Measurements from ENCODE around the gene PHAF1.
A peak's percentile ranks its signal among the peaks of the same experiment; 100 is the strongest.

Gene PHAF1

DNA sequence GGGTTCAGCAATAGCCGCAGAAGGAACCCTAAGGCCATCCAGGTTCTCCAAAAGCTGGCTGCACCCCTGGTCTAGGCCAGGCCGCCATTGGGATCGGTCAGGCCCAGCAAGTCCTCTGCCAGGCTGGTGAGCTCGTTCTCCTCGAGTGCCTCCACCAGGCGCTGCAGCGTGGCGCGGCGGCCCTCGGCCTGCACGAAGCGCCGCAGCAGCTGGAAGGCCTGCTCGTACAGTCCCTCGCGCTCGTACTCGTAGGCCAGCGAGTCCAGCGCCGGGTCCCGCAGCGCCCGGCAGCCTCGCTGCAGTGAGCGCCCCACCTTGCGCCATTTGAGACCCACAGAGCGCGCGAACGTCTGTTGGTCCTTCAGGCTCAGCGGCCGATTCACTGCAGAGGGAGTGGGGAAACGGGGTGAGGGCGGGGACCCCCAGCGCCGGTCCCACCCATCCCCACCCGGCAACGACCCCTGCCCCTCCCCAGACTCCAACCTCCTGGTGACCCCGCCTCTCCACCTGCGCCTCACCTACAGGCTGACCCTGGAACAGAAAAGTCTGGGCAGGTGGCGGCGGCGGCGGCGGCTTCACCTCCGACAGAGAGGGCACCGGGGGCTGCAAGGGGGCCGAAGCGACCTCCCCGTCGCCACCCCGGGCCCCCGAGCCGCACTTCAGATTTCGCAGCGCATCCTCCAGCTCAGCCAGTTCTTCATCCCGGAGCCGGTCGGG is 45.0 kb downstream of the PHAF1 start:
- H3K4me1 ChIP-seq (ENCODE audit: insufficient read depth, low read length, severe bottlenecking): peaks cover 19% of the 10 kb centered on the region
- no peaks in the 10 kb centered on the region for H3K27me3 ChIP-seq (ENCODE audit: insufficient read depth, low read length)
- H2AFZ ChIP-seq (ENCODE audit: low read length): no peak overlapping the region
- H3K4me3 ChIP-seq (ENCODE audit: low read depth, low read length, poor library complexity, severe bottlenecking): no peak overlapping the region
- no peak for TF ChIP-seq EZH2 (IDR thresholded peaks at IDR 0.05; ENCODE audit: borderline replicate concordance, low read length)
- TF ChIP-seq, protein P1, sequence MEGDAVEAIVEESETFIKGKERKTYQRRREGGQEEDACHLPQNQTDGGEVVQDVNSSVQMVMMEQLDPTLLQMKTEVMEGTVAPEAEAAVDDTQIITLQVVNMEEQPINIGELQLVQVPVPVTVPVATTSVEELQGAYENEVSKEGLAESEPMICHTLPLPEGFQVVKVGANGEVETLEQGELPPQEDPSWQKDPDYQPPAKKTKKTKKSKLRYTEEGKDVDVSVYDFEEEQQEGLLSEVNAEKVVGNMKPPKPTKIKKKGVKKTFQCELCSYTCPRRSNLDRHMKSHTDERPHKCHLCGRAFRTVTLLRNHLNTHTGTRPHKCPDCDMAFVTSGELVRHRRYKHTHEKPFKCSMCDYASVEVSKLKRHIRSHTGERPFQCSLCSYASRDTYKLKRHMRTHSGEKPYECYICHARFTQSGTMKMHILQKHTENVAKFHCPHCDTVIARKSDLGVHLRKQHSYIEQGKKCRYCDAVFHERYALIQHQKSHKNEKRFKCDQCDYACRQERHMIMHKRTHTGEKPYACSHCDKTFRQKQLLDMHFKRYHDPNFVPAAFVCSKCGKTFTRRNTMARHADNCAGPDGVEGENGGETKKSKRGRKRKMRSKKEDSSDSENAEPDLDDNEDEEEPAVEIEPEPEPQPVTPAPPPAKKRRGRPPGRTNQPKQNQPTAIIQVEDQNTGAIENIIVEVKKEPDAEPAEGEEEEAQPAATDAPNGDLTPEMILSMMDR (IDR thresholded peaks at IDR 0.05; ENCODE audit: low read length): no peak
- H3K9ac ChIP-seq (ENCODE audit: low read length): no peak overlapping the region
- H3K27ac ChIP-seq (ENCODE audit: low read depth, low read length, poor library complexity, severe bottlenecking): no peak overlapping the region
- no peak overlapping the region; the same call in 1 of the 2 replicates for H3K4me2 ChIP-seq (ENCODE audit: low read length)
- H4K20me1 ChIP-seq (ENCODE audit: insufficient read depth, low read length): no peaks in the 10 kb centered on the region
- H3F3A ChIP-seq (ENCODE audit: insufficient read depth, low read length): no peaks in the 10 kb centered on the region
- no peaks in the 10 kb centered on the region for H3K9me3 ChIP-seq (ENCODE audit: low read length)
- no peaks in the 10 kb centered on the region; the same call in 1 of the 2 replicates for H3K36me3 ChIP-seq (ENCODE audit: insufficient read depth, low read length)
- no peaks in the 10 kb centered on the region for H3K9me2 ChIP-seq (ENCODE audit: low read depth, low read length)
- no peaks in the 10 kb centered on the region for H3K79me2 ChIP-seq (ENCODE audit: insufficient read depth, low read length)

DNA sequence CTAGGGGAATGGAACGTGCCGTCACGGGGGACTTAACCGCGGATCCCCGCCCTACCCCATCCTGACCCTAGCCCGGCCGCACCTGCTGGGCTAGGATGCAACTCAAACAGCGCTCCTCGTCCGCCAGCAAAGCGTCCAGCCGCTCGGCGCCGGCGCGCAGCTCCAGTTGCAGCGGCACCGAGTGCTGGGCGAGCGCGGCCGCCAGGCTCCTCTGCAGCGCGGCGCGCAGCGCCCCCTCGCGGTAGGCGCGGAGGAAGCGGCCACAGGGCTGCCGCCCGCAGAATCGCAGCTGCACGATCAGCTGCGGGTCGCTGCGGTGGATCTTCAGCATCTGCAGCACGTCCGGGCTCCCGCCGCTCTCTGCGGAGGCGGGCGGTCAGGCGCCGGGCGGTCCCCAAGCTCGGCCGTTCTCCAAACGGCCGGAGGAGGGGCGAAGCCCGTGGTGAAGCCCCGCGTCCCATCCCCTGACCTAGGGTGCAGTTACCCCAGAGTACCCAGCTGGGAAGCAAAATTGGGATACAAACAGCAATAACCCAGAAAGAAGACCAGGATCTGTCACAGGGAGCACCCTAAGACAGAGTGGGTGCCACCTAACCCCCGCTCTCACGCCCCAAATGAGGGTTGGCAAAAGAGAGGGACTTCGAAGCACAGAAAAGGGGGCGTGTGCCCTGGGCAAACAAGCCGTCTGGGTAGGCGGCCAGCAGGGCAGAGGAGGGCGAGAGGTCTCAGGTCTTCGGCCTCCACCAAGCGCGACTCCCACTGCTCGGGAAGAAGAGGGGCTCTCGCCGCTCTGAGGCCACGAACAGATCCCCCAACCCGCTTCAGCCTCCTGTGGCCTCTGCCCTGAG is 45.8 kb downstream of the PHAF1 start:
- H3K9ac ChIP-seq (ENCODE audit: low read length): no peak overlapping the region
- H3K9me2 ChIP-seq (ENCODE audit: low read depth, low read length): no peaks in the 10 kb centered on the region
- H3K27me3 ChIP-seq (ENCODE audit: insufficient read depth, low read length): no peaks in the 10 kb centered on the region
- H3K27ac ChIP-seq (ENCODE audit: low read depth, low read length, poor library complexity, severe bottlenecking): no peak overlapping the region
- H3K36me3 ChIP-seq (ENCODE audit: insufficient read depth, low read length): no peaks in the 10 kb centered on the region
- peaks cover 20% of the 10 kb centered on the region for H3K4me1 ChIP-seq (ENCODE audit: insufficient read depth, low read length, severe bottlenecking)
- H3F3A ChIP-seq (ENCODE audit: insufficient read depth, low read length): no peaks in the 10 kb centered on the region
- H3K79me2 ChIP-seq (ENCODE audit: insufficient read depth, low read length): no peaks in the 10 kb centered on the region
- no peaks in the 10 kb centered on the region for H3K9me3 ChIP-seq (ENCODE audit: low read length)
- no peak overlapping the region; the same call in 1 of the 2 replicates for H3K4me2 ChIP-seq (ENCODE audit: low read length)
- H3K4me3 ChIP-seq (ENCODE audit: low read depth, low read length, poor library complexity, severe bottlenecking): no peak overlapping the region
- no peak overlapping the region for H2AFZ ChIP-seq (ENCODE audit: low read length)
- TF ChIP-seq, protein P1 (IDR thresholded peaks at IDR 0.05; ENCODE audit: low read length): peak; percentile 83
- TF ChIP-seq EZH2 (IDR thresholded peaks at IDR 0.05; ENCODE audit: borderline replicate concordance, low read length): no peak
- no peaks in the 10 kb centered on the region for H4K20me1 ChIP-seq (ENCODE audit: insufficient read depth, low read length)

DNA sequence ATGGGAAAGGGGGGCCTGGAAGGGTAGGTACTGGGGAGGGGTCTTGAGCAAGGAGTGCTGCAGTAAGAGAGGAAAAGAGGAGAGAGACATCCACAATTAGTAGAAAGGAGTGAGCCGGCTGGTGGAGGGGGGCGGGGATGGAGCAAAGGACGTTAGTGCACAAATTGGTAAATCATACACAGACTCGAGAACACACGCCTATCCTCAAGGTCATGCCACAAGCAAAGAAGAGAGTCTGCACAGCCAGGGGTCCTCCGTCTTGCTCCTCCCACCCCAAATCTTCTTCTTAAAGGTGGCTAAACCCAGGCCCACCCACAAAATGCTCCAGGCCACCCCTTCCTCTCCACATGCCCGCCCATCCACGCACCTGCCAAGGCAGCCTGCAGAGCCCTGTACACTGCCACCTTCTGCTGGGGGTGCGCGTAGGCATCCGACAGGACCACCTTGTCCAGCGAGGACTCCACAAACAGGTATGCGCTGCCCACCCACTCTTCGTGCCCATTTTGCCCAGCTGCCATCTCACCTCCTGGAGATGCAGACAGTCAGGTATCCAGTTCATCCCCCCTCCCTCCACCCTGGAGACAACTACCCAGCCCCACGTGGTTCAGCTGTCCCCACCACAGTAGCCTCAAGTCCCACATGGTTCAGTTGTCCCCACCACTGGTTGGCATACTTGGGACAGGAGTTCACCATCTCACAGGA is 46.6 kb downstream of the PHAF1 start:
- Histone ChIP-seq H3K9me3 (ENCODE audit: low read length) (no peaks in the 10 kb centered on the region), H3K79me2 (ENCODE audit: insufficient read depth, low read length) (no peaks in the 10 kb centered on the region), H3K27me3 (ENCODE audit: insufficient read depth, low read length) (no peaks in the 10 kb centered on the region), H3F3A (ENCODE audit: insufficient read depth, low read length) (no peaks in the 10 kb centered on the region), H3K36me3 (ENCODE audit: insufficient read depth, low read length) (no peaks in the 10 kb centered on the region), H3K9me2 (ENCODE audit: low read depth, low read length) (no peaks in the 10 kb centered on the region), H3K4me1 (ENCODE audit: insufficient read depth, low read length, severe bottlenecking) (peaks cover 20% of the 10 kb centered on the region), H3K4me2 (ENCODE audit: low read length) (no peak overlapping the region), H4K20me1 (ENCODE audit: insufficient read depth, low read length) (no peaks in the 10 kb centered on the region), H3K9ac (ENCODE audit: low read length) (no peak overlapping the region), H3K27ac (ENCODE audit: low read depth, low read length, poor library complexity, severe bottlenecking) (no peak overlapping the region), H3K4me3 (ENCODE audit: low read depth, low read length, poor library complexity, severe bottlenecking) (no peak overlapping the region), H2AFZ (ENCODE audit: low read length) (no peak overlapping the region)
- TF ChIP-seq, protein P1 (IDR thresholded peaks at IDR 0.05; ENCODE audit: low read length): 0 out of 2 replicates have a peak, but pooled peaks have one; percentile 12
- TF ChIP-seq EZH2 (IDR thresholded peaks at IDR 0.05; ENCODE audit: borderline replicate concordance, low read length): no peak
